ENCODE results near the gene UBA52. TPM values are rescaled to one million over a fixed set of nuclear protein-coding genes. Genes with fewer than 3 reads are reported as not detected.

The UBA52 gene
- total and polyA plus RNA-seq, 2 of the 13 experiments (the other 11 are each of a cell fraction or from before 2014, with no cell fraction given) = 959 to 1,782 TPM

Other genes starting within 250 kb of the UBA52 start
- gene LSM4, start 248.8 kb upstream of the UBA52 start, total RNA-seq (2016; rRNA removed; fragmentation: Illumina TruSeq; extraction: Trizol) = 166 and 188 TPM in 2 replicates
- gene LSM4, start 248.8 kb upstream of the UBA52 start, polyA plus RNA-seq (2011; rRNA removed) = 65.8 and 66.8 TPM in 2 replicates
- 56.6 and 57.7 TPM in 2 replicates for gene PGPEP1, start 231.3 kb upstream of the UBA52 start, total RNA-seq (2016; rRNA removed; fragmentation: Illumina TruSeq; extraction: Trizol)
- gene PGPEP1, start 231.3 kb upstream of the UBA52 start, polyA plus RNA-seq (2011; rRNA removed) = 53.1 and 64.3 TPM in 2 replicates
- gene GDF15, start 185.7 kb upstream of the UBA52 start, total RNA-seq (2016; rRNA removed; fragmentation: Illumina TruSeq; extraction: Trizol) = 43.0 and 146 TPM in 2 replicates
- gene GDF15, start 185.7 kb upstream of the UBA52 start, polyA plus RNA-seq (2011; rRNA removed) = 422 and 537 TPM in 2 replicates
- 0.13 TPM in 1 of 2 replicates, not detected in the other for gene LRRC25, start 174.2 kb upstream of the UBA52 start, total RNA-seq (2016; rRNA removed; fragmentation: Illumina TruSeq; extraction: Trizol)
- 0.53 and 0.85 TPM in 2 replicates for gene LRRC25, start 174.2 kb upstream of the UBA52 start, polyA plus RNA-seq (2011; rRNA removed)
- 19.3 and 39.5 TPM in 2 replicates for gene SSBP4, start 152.5 kb upstream of the UBA52 start, total RNA-seq (2016; rRNA removed; fragmentation: Illumina TruSeq; extraction: Trizol)
- gene SSBP4, start 152.5 kb upstream of the UBA52 start, polyA plus RNA-seq (2011; rRNA removed) = 20.8 and 33.4 TPM in 2 replicates
- 29.4 and 48.5 TPM in 2 replicates for gene ISYNA1, start 133.7 kb upstream of the UBA52 start, total RNA-seq (2016; rRNA removed; fragmentation: Illumina TruSeq; extraction: Trizol)
- 29.6 and 36.5 TPM in 2 replicates for gene ISYNA1, start 133.7 kb upstream of the UBA52 start, polyA plus RNA-seq (2011; rRNA removed)
- 3.2 and 3.7 TPM in 2 replicates for gene ELL, start 49.8 kb upstream of the UBA52 start, total RNA-seq (2016; rRNA removed; fragmentation: Illumina TruSeq; extraction: Trizol)
- 5.4 and 5.8 TPM in 2 replicates for gene ELL, start 49.8 kb upstream of the UBA52 start, polyA plus RNA-seq (2011; rRNA removed)
- 75.1 and 81.7 TPM in 2 replicates for gene FKBP8, start 28.3 kb upstream of the UBA52 start, total RNA-seq (2016; rRNA removed; fragmentation: Illumina TruSeq; extraction: Trizol)
- gene FKBP8, start 28.3 kb upstream of the UBA52 start, polyA plus RNA-seq (2011; rRNA removed) = 93.9 and 135 TPM in 2 replicates
- 44.6 and 53.1 TPM in 2 replicates for gene KXD1, start 14.0 kb upstream of the UBA52 start, total RNA-seq (2016; rRNA removed; fragmentation: Illumina TruSeq; extraction: Trizol)
- gene KXD1, start 14.0 kb upstream of the UBA52 start, polyA plus RNA-seq (2011; rRNA removed) = 143 and 160 TPM in 2 replicates
- 20.7 and 25.4 TPM in 2 replicates for gene REX1BD, start 16.9 kb downstream of the UBA52 start, total RNA-seq (2016; rRNA removed; fragmentation: Illumina TruSeq; extraction: Trizol)
- gene REX1BD, start 16.9 kb downstream of the UBA52 start, polyA plus RNA-seq (2011; rRNA removed) = 7.5 and 7.6 TPM in 2 replicates
- gene CRLF1, start 34.9 kb downstream of the UBA52 start, total RNA-seq (2016; rRNA removed; fragmentation: Illumina TruSeq; extraction: Trizol) = 105 and 217 TPM in 2 replicates
- 296 and 337 TPM in 2 replicates for gene CRLF1, start 34.9 kb downstream of the UBA52 start, polyA plus RNA-seq (2011; rRNA removed)
- 0.69 and 0.97 TPM in 2 replicates for gene TMEM59L, start 41.0 kb downstream of the UBA52 start, total RNA-seq (2016; rRNA removed; fragmentation: Illumina TruSeq; extraction: Trizol)
- 5.5 and 7.2 TPM in 2 replicates for gene TMEM59L, start 41.0 kb downstream of the UBA52 start, polyA plus RNA-seq (2011; rRNA removed)
- gene KLHL26, start 65.2 kb downstream of the UBA52 start, total RNA-seq (2016; rRNA removed; fragmentation: Illumina TruSeq; extraction: Trizol) = 1.7 and 3.4 TPM in 2 replicates
- 1.2 and 1.5 TPM in 2 replicates for gene KLHL26, start 65.2 kb downstream of the UBA52 start, polyA plus RNA-seq (2011; rRNA removed)
- 1.3 and 2.0 TPM in 2 replicates for gene CRTC1, start 111.8 kb downstream of the UBA52 start, total RNA-seq (2016; rRNA removed; fragmentation: Illumina TruSeq; extraction: Trizol)
- gene CRTC1, start 111.8 kb downstream of the UBA52 start, polyA plus RNA-seq (2011; rRNA removed) = 2.7 and 3.2 TPM in 2 replicates
- 0.04 TPM in 1 of 2 replicates, not detected in the other for gene COMP, start 219.4 kb downstream of the UBA52 start, total RNA-seq (2016; rRNA removed; fragmentation: Illumina TruSeq; extraction: Trizol)
- gene COMP, start 219.4 kb downstream of the UBA52 start, polyA plus RNA-seq (2011; rRNA removed) = 0.13 and 0.16 TPM in 2 replicates